Kidney glomerular epithelial cell (primary cell): ENCODE results near the gene PDGFC.

Source experiments
- DNase-seq: peaks from one replicate; lab custom pipeline; 2025; lab: John Stamatoyannopoulos, UW

PDGFC gene

GRCh38 chr4:156746111-156746510 is 225.5 kb downstream of the PDGFC start:
- DNase-seq: no peak

- no peak for DNase-seq
Observed at GRCh38 chr4:156738766-156739165, 232.8 kb downstream of the PDGFC start.

GRCh38 chr4:156734965-156735895 is 236.4 kb downstream of the PDGFC start:
- DNase-seq: no peak

GRCh38 chr4:156733582-156733981 is 238.0 kb downstream of the PDGFC start:
- no peak for DNase-seq

DNA sequence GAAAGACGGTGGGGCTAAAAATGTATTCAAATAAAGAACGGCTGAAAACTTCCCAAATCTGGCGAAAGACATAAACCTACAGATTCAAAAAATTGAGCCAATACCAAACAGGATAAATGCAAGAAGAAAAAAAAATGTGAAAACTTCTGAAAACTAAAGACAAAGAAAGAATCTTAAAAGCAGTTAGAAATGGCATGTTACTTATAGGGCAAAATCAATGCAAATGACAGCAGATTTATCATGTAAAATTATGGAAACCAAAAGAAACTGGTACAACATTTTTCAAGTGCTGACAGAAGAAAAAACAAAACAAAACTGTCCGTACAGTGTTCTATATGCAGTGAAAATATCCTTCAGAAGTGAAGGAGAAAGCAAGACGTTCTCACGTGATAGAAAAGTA is 239.0 kb downstream of the PDGFC start:
- no peak for DNase-seq

GRCh38 chr4:156729416-156729815 is 242.2 kb downstream of the PDGFC start:
- no peak for DNase-seq

- DNase-seq: no peak
Observed at GRCh38 chr4:156725257-156725656, 246.3 kb downstream of the PDGFC start.

GRCh38 chr4:156723951-156724668 is 247.5 kb downstream of the PDGFC start:
- no peak for DNase-seq

- no peak for DNase-seq
Observed at GRCh38 chr4:156718226-156718625, 253.4 kb downstream of the PDGFC start.

GRCh38 chr4:156711193-156711590 is 260.4 kb downstream of the PDGFC start:
- no peak for DNase-seq
